T-helper 1 cell treated with Interleukin-12 subunit alpha and Interleukin-12 subunit beta and Interleukin-4 antibody, amounts not matched to agents 30 μg/mL and 1 μg/mL, for 36 hours (primary cell): ENCODE measurements around the gene ZNF169.
"Not testable (repeated sequence)": the region's sequence is repeated elsewhere in the genome, so short reads cannot be mapped to it uniquely, and the experiment has no call there.

ENCODE experiments used
- H3K27ac Mint-ChIP-seq: one replicate; pipeline ENCODE4 v1.8.0; 2021; ENCODE audit warnings: mild to moderate bottlenecking, mixed read lengths
- H3K27me3 Mint-ChIP-seq: one replicate; pipeline ENCODE4 v1.8.0; 2021; ENCODE audit warnings: low read depth, mixed read lengths
- H3K36me3 Mint-ChIP-seq: one replicate; pipeline ENCODE4 v1.8.0; 2021; ENCODE audit warnings: low read depth, mixed read lengths
- H3K4me1 Mint-ChIP-seq: one replicate; pipeline ENCODE4 v1.8.0; 2021; ENCODE audit warnings: low read depth, mixed read lengths
- H3K4me3 Mint-ChIP-seq: one replicate; pipeline ENCODE4 v1.8.0; 2021; ENCODE audit warnings: mild to moderate bottlenecking, moderate library complexity, mixed read lengths
- H3K9me3 Mint-ChIP-seq: one replicate; pipeline ENCODE4 v1.8.0; 2021; ENCODE audit warnings: mixed read lengths

The ZNF169 gene

DNA sequence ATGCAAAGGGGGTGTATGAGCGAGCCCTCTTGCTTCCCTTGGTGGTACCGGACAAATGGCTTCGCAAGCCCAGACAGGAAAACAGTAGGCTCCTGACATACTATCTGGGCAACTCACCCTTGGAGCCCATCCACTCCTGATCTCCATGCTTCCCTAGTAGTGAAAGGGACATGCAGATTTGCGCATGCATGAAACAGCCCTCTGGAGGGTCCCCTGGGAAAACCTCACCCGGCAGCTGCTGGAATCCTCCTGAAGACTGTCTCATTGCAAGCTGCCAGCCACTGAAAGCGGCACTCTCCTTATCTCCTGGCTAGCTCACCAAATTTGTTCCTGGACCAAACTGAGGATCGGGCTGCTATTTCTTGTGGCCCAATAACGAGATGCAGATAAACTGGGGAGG, 10.2 kb downstream of the ZNF169 start:
- peaks cover 24% of the 10 kb centered on the region for H3K36me3 Mint-ChIP-seq

DNA sequence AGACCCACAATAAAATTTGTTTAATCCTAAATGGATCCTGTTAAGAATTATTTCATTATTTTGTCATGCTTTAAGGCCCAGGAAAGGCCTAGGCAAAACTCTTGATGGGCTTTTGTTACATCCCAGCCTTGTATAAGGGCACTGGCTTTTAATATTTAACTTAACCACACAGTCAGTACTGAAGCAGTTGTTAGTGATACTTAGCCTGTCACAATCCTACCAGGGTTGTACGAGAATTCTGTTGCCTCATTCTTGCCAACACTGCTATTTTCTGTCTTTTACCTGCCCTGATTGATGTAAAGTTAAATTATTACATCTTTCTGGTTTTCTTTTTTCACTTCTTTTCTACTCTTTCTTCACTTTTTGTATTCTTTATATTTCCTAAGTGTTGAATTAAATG, 10.9 kb downstream of the ZNF169 start:
- peaks cover 12% of the 10 kb centered on the region for H3K9me3 Mint-ChIP-seq
- H3K4me3 Mint-ChIP-seq: no peak overlapping the region

More for the DNA sequence above, 10.2 kb downstream of the ZNF169 start:
- H3K27ac Mint-ChIP-seq: no peak overlapping the region
- H3K9me3 Mint-ChIP-seq: peaks cover 12% of the 10 kb centered on the region
- H3K4me3 Mint-ChIP-seq: no peak overlapping the region
- no peaks in the 10 kb centered on the region for H3K27me3 Mint-ChIP-seq
- H3K4me1 Mint-ChIP-seq: peaks cover 6% of the 10 kb centered on the region

DNA sequence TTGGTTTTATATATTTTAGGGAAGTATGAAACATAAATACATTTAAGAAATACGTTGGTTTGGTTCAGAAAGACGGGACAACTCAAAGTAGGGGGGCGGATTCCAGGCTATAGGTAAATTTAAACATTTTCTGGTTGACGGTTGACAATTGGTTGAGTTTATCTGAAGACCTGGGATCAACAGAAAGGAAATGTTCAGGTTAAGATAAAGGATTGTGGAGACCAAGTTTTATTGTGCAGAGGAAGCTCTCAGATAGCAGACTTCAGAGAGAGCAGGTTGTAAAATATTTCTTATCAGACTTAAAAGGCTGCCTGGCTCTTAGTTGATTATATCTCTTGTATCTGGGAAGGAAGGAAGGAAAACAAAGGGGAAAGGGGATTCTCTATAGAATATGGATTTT, 17.9 kb downstream of the ZNF169 start:
- not testable (repeated sequence) for H3K4me3 Mint-ChIP-seq, H3K27ac Mint-ChIP-seq, H3K27me3 Mint-ChIP-seq, H3K4me1 Mint-ChIP-seq
- H3K9me3 Mint-ChIP-seq: peaks cover 25% of the 10 kb centered on the region
- H3K36me3 Mint-ChIP-seq: peaks cover 43% of the 10 kb centered on the region

More for the DNA sequence above, 10.9 kb downstream of the ZNF169 start:
- H3K27ac Mint-ChIP-seq: no peak overlapping the region
- peaks cover 6% of the 10 kb centered on the region for H3K4me1 Mint-ChIP-seq
- H3K27me3 Mint-ChIP-seq: no peaks in the 10 kb centered on the region
- peaks cover 17% of the 10 kb centered on the region for H3K36me3 Mint-ChIP-seq

DNA sequence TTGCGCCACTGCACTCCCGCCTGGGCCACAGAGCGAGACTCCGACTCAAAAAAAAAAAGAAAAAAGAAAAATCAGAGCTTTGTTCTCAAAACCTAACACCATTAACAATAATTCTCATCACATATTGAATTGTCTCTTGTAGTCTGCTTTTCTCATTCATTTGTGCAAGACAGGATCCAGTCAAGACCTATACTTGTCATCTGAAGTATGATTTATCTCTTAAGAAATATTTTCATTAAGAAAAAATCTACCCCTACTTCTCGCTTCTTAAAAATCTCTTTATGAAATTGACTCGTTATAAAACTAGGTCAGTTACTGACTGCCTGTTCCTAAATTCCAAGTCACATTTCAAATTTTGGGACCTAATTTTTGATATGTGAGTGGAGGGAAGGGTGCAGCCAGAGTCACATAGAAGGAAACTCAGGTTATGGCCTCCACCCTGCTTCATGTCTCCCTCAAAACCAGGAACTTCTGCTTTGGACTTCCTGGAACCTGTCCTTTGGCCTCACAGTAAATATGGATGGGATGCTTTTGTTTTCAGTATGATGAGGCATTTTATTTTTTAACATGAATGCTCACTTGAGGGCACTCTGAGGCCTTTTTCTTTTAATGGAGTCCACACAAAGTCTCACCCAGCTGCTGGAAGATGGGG, 18.9 kb downstream of the ZNF169 start:
- Mint-ChIP-seq H3K36me3 (peaks cover 50% of the 10 kb centered on the region), H3K27ac (no peak overlapping the region), H3K4me1 (peaks cover 6% of the 10 kb centered on the region), H3K4me3 (no peak overlapping the region), H3K9me3 (peaks cover 28% of the 10 kb centered on the region), H3K27me3 (no peaks in the 10 kb centered on the region)

DNA sequence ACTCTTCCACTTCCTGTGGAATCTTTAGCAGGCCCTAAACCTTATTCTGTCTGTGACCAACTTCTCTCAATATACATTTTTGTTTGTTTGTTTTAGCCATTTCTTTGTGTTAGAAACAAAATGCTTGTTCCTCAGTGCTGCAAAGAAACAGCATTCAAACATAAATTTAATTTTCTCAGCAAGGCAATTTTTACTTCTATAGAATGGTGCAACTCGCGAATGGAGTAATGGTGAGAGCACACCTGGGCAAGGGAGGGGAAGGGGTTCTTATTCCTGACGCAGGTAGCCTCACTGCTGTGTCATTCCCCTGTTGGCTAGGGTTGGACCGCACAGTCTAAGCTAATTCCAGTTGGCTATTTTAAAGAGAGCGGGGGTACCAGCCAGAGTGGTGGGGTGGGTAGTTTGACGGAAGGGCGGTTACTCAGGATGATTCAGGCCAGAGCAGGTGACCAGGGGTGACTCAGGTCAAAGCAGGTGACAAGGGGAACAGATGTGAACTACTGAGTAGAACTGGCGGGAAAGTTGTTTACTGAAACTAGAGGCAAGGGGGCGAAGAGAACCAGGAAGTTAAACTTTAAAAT, 21.4 kb downstream of the ZNF169 start:
- Mint-ChIP-seq H3K9me3 (peaks cover 28% of the 10 kb centered on the region), H3K4me1 (peaks cover 3% of the 10 kb centered on the region), H3K36me3 (peaks cover 52% of the 10 kb centered on the region), H3K27ac (no peak overlapping the region), H3K27me3 (no peaks in the 10 kb centered on the region), H3K4me3 (no peak overlapping the region)

DNA sequence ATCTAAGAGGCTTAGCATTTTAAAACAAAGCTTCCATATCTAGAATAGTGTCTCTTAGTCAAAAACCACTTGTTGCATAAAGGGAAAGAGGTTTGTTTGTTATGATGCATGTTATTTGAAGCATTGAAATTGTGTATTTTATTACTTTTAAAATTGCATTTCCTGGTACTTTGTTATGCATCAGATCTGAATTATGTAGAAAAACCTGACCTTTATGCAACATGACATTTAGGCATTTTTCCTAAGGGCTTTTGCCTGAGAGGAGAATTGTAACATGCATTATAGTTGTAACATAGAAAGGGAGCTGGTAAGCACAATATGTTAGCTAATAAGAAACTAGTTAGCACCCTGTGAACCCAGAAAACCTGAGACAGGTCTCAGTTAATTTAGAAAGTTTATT, 22.0 kb downstream of the ZNF169 start:
- Mint-ChIP-seq H3K36me3 (peaks cover 51% of the 10 kb centered on the region), H3K27ac (no peak overlapping the region), H3K27me3 (no peaks in the 10 kb centered on the region), H3K4me3 (no peak overlapping the region), H3K4me1 (peaks cover 2% of the 10 kb centered on the region), H3K9me3 (peaks cover 28% of the 10 kb centered on the region)

DNA sequence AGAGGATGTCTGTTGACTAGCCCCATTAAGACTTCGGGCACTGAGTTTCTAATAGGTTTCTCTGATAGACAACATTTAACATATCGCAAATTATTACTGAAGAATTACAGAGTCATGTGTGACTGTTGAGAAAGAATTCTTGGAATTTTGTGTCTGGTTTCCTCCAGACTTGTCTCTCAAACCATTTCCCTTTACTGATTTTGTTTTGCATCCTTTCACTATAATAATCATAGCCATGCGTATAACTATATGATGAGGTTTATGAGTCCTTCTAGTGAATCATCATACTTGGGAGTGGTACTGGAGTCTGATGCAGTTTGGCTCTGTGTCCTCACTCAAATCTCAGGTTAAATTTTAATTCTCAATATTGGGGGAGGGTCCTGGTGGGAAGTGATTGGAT, 27.0 kb downstream of the ZNF169 start:
- no peak overlapping the region for H3K27ac Mint-ChIP-seq

DNA sequence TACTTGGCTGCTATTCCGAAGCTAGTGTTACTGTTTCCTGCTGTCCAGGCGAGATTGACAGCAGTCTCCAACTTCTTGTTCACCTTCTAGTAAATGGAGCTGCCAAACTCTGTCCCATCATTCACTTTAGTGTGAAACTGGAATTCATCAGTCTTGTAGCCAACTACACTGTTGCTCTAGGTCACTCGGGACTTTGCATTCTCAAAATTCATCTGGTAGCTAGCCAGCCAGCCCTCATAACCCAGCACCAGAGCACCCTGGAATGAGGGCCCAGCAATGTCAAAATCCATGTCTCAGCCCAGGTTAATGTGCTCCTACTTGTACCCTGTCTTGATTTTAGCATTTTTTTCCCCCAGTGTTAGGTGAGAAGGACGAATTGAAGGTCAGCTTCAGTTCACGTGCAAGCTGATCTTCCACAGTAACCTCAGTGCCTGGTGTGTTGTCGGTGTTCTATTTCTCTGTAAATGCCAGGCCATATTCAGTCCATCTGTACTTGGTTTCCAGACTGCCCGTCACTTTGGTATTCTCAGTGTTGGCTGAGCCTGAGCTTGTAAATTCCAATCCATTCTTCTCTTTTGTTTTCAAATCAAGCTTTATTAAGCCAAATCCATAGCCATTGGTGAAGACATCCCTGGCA, 28.9 kb downstream of the ZNF169 start:
- peaks cover 4% of the 10 kb centered on the region for H3K9me3 Mint-ChIP-seq
- H3K4me1 Mint-ChIP-seq: no peaks in the 10 kb centered on the region
- no peaks in the 10 kb centered on the region for H3K27me3 Mint-ChIP-seq
- H3K4me3 Mint-ChIP-seq: no peak overlapping the region
- peaks cover 23% of the 10 kb centered on the region for H3K36me3 Mint-ChIP-seq
- no peak overlapping the region for H3K27ac Mint-ChIP-seq

More for the DNA sequence above, 27.0 kb downstream of the ZNF169 start:
- peaks cover 9% of the 10 kb centered on the region for H3K9me3 Mint-ChIP-seq
- peaks cover 32% of the 10 kb centered on the region for H3K36me3 Mint-ChIP-seq
- no peaks in the 10 kb centered on the region for H3K27me3 Mint-ChIP-seq
- no peak overlapping the region for H3K4me3 Mint-ChIP-seq
- H3K4me1 Mint-ChIP-seq: no peaks in the 10 kb centered on the region

DNA sequence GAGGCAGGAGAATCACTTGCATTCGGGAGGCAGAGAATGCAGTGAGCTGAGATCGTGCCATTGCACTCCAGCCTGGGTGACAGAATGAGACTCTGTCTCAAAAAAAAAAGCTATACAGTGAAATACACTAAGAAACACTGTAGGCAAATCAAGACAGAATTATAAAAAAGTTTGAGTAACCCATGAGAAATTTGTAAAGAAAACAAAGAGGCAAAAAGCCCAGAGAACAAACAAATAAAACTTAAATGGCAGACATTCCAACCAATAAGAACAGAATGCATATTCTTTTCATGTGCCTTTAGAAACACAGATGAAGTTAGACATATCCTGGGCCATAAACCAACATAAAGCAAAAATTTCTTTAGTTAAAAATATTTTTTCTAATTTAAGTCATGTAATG, 30.6 kb downstream of the ZNF169 start:
- no peak overlapping the region for H3K27ac Mint-ChIP-seq
- peaks cover 23% of the 10 kb centered on the region for H3K36me3 Mint-ChIP-seq
- H3K27me3 Mint-ChIP-seq: no peaks in the 10 kb centered on the region
- no peak overlapping the region for H3K4me3 Mint-ChIP-seq
- peaks cover 4% of the 10 kb centered on the region for H3K9me3 Mint-ChIP-seq
- no peaks in the 10 kb centered on the region for H3K4me1 Mint-ChIP-seq

DNA sequence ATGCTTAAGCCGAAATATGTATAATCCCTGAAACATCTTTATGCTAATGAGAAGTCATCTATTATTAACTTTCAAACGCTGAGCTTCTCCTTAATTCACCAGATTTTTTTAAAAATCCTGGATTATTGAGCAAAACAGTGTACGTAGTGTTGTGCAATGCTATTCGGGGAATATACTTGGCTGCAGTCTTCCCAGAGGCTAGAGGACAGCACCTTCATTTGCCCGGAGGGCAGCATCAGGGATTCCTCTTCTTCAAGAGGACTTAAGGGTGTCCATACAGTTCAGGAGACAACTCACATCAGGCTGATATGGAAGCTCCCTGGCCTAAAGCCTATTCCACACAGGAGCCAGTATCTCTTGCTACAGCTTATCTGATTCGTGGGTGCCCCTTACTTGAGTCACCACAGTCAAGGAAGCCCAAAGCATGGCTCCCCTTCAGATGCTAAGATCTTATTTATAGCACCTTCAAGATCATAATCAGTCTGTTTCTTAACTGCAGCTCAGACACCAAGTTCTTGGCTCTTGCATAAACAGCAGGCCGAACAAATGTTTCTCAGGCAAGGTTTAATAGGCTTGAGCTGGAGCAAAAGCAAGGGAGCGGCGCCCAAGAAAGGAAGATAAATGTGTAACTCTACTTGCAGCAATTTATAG, 40.0 kb downstream of the ZNF169 start:
- Mint-ChIP-seq H3K4me1 (no peaks in the 10 kb centered on the region), H3K4me3 (no peak overlapping the region), H3K27ac (no peak overlapping the region), H3K36me3 (peaks cover 2% of the 10 kb centered on the region), H3K27me3 (no peaks in the 10 kb centered on the region), H3K9me3 (no peaks in the 10 kb centered on the region)

DNA sequence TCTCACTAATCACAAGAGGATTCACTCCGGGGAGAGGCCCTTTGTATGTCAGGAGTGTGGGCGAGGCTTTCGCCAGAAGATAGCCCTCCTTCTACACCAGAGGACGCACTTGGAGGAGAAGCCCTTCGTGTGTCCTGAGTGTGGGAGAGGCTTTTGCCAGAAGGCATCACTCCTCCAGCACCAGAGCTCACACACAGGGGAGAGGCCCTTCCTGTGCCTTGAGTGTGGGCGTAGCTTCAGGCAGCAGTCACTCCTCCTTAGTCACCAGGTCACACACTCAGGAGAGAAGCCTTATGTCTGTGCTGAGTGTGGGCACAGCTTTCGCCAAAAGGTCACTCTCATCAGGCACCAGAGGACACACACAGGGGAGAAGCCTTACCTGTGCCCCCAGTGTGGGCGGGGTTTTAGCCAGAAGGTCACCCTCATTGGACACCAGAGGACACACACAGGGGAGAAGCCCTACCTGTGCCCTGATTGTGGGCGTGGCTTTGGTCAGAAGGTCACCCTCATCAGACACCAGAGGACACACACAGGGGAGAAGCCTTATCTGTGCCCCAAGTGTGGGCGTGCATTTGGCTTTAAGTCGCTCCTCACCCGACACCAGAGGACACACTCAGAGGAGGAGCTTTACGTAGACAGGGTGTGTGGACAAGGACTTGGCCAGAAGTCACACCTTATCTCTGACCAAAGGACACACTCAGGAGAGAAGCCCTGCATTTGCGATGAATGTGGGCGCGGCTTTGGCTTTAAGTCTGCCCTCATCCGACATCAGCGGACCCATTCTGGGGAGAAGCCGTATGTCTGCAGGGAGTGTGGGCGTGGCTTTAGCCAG, 41.6 kb downstream of the ZNF169 start:
- Mint-ChIP-seq H3K27me3 (no peaks in the 10 kb centered on the region), H3K4me1 (no peaks in the 10 kb centered on the region), H3K4me3 (no peak overlapping the region), H3K27ac (no peak overlapping the region), H3K9me3 (no peaks in the 10 kb centered on the region), H3K36me3 (peaks cover 2% of the 10 kb centered on the region)

DNA sequence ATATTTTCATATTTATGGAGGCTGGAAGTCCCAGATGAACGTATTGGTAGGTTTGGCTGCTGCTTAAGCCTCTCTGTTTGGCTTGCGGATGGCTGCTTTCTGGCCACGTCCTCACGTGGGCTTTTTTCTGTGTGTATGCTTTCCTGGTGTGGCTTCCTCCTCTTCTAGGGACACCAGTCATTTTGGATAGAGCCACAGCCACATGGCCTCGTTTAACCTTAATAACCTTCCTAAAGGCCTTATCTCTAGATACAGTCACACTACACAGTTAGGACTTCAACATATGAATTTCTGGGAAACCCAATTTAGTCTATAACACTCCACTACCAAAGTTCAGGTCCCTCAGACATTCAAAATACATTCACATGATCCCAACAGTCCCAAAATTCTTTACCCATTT, 42.5 kb downstream of the ZNF169 start:
- H3K36me3 Mint-ChIP-seq: peaks cover 2% of the 10 kb centered on the region
- H3K4me3 Mint-ChIP-seq: no peak overlapping the region
- no peaks in the 10 kb centered on the region for H3K27me3 Mint-ChIP-seq
- H3K4me1 Mint-ChIP-seq: no peaks in the 10 kb centered on the region
- no peak overlapping the region for H3K27ac Mint-ChIP-seq
- no peaks in the 10 kb centered on the region for H3K9me3 Mint-ChIP-seq

DNA sequence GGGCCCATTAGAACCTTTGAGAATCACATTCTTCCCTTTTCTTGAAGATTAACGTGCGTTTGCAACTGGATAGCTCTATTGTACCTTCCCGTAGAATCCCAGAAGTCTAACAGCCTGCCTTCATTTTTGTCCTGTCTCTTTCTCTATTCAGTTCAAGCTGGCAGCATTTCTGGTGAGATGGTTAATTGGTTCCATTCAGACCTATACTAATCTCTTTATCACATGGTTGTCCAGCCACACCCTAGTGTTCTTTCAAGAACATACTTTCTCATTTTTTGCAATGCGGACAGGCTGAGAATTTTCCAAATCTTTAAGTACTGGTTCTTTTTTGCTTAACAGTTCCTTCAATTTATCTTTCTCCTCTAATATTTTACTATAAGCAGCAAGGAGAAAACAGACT, 43.3 kb downstream of the ZNF169 start:
- no peaks in the 10 kb centered on the region for H3K9me3 Mint-ChIP-seq
- H3K27me3 Mint-ChIP-seq: no peaks in the 10 kb centered on the region
- H3K27ac Mint-ChIP-seq: no peak overlapping the region
- no peak overlapping the region for H3K4me3 Mint-ChIP-seq
- H3K4me1 Mint-ChIP-seq: no peaks in the 10 kb centered on the region
- H3K36me3 Mint-ChIP-seq: no peaks in the 10 kb centered on the region

DNA sequence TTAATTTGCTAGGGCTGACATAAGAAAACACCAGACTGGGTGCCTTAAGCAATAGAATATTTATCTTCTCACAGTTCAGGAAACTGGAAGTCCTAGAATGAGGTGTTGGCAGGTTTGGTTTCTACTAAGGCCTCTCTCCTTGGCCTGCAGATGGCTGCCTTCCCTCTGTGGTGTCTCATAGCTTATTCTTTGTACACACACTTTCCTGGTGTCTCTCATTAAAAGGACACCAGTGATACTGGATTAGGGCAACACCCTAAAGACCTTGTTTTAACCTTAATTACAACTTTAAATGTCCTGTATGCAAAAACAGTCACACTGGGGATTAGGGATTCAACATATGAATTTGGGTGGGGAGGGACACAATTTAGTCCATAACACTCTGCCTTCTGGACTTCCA, 44.2 kb downstream of the ZNF169 start:
- Mint-ChIP-seq H3K27ac (no peak overlapping the region), H3K27me3 (no peaks in the 10 kb centered on the region), H3K36me3 (no peaks in the 10 kb centered on the region), H3K4me3 (no peak overlapping the region), H3K4me1 (no peaks in the 10 kb centered on the region), H3K9me3 (no peaks in the 10 kb centered on the region)
